Keratinocyte (primary cell): ENCODE results near the gene PRR19.

Source experiments
- CTCF ChIP-seq, 3 experiments: IDR thresholded peaks in 1 of 3; conservative IDR thresholded peaks in 1 of 3; optimal IDR thresholded peaks in 1 of 3; 2 replicates in 2 of 3; 3 replicates in 1 of 3; pipeline versions ENCODE3 to v1.5.1; 2011; ENCODE audit warnings: low read length in 3 of 3, mild to moderate bottlenecking in 3 of 3, moderate library complexity in 2 of 3, control low read depth in 1 of 3, inconsistent platforms in 1 of 3; ENCODE audit not compliant: insufficient read depth in 2 of 3; ENCODE audit errors: extremely low read depth in 1 of 3
- EZH2 ChIP-seq: IDR thresholded peaks from one replicate; pipeline ENCODE4 v1.6.1; 2012; ENCODE audit warnings: inconsistent platforms, mild to moderate bottlenecking, low read length, moderate library complexity

GRCh38 chr19:42268704-42269477 lies 33.0 kb upstream of the PRR19 start, which contains the start of gene CIC:
- TF ChIP-seq CTCF (optimal IDR thresholded peaks at IDR 0.05 in 1 of 3, IDR thresholded peaks at IDR 0.05 in 1 of 3, conservative IDR thresholded peaks at IDR 0.05 in 1 of 3; ENCODE audit: extremely low read depth in 1 of 3, insufficient read depth in 2 of 3, low read length in 3 of 3) (no peak), EZH2 (no peak)
